GM08714 (cell line): ENCODE measurements around the gene NUDT19.
"Not testable (repeated sequence)": the region's sequence is repeated elsewhere in the genome, so short reads cannot be mapped to it uniquely, and the experiment has no call there.

ENCODE experiments used
- H3K4me3 ChIP-seq: fragments of 200-500 bp; sonication (Bioruptor generic); 2 replicates; pipeline ENCODE4 v1.5.1; 2014; ENCODE audit warnings: mild to moderate bottlenecking, low read length, inconsistent platforms
- ZNF274 ChIP-seq: IDR thresholded peaks from 2 replicates; pipeline ENCODE4 v1.6.1; 2012; ENCODE audit warnings: mild to moderate bottlenecking, low read depth, low read length

Gene NUDT19

DNA sequence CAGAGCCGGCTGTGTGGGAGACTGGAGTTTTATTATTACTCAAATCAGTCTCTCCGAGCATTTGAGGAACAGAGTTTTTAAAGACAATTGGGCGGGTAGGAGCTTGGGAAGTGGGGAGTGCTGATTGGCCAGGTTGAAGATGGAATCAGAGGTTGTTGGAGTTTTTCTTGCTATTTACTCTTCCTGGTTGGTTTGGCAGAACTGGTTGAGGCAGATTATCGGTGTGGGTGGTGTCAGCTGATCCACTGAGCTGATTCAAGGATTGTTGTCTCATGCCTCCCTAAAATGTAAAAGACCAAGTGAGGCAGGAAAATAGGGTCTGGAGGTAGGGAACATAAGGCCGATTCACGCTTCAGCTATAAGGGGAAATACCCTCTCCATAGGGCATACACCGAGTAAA is 26.7 kb downstream of the NUDT19 start:
- TF ChIP-seq ZNF274, result no peak

DNA sequence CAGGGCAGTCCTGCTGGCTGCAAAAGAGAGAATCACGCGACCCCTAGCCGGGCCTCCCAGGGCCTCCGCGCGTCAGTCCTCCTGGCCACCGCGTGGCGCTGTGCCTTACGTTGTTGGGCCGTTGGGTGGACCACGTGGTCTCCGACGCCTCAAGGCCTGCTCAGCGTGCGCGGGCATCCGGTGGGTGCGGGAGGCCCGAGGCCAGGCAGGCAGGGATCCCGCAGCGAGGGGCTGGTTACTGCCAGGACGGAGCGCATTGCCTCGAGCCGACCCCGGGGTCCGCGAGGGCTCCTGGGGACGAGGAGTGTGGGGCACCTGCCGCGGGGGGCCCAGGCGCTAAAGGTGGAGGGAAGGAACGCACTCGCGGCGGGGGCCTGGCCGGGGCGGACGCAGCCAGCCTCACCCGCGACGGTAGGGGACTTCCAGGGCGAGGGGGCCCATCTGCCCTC is 28.0 kb downstream of the NUDT19 start, which contains the start of gene TDRD12:
TDRD12 (plus strand) TSS at position 157 of the 449 bp plus-strand sequence. CDS start 306 bp downstream, outside the sequence.
- TF ChIP-seq ZNF274, result no peak

More for the DNA sequence above, 26.7 kb downstream of the NUDT19 start:
- H3K4me3 ChIP-seq, result no peak overlapping the region

DNA sequence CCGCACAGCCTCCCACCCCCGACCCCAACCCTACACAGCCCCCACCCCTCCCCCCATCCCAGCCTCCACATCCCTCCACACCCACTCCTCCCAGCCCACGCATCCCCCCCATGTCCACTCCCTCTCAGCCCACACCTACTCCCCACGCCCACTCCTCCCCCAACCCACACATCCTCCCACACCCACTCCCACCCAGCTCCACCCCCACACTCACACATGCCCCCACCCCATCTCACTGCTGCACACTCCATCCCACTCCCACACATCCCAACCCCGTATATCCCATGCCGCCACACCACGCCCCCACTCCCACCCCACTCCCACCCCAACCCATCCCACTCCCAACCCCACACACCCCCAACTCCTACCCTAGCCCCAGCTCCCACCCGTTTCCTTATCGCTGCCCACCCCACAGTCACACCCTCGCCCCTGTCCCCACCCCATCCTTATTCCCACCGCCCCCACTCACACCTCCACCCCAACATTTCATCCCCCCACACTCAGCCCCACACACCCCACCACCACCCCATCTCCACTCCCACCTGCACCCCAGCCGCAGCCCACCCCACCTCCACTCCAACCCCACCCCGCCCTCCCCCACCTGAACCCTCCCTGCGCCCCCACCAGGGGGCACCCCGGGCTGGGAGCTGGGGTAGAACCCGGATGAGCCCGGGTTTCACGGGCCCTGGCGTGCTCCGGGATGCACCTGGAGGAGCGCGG is 28.8 kb downstream of the NUDT19 start:
- H3K4me3 ChIP-seq, result peak overlapping the region; percentile 54; the same call in 1 of the 2 replicates
- TF ChIP-seq ZNF274, result no peak

More for the DNA sequence above, 28.0 kb downstream of the NUDT19 start, which contains the start of gene TDRD12:
- peak within 1 kb of the TSS; percentile 74; the same call in 1 of the 2 replicates for H3K4me3 ChIP-seq

DNA sequence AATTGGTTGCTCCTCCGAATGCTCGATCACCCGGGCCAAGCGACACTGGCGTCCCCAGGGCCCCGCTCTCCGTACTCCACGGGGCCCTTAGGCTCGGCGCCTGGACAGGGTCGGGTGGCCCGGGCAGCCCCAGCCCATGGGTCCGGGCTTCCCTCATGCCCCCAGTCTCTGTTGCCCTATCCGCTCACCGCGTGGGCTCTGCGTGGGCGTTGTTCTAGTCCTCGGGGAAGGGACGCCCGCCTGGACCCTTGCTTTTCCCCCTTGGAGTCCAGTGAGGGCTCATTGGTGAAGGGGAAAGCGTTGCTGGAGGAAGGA is 29.3 kb downstream of the NUDT19 start:
- H3K4me3 ChIP-seq, result no peak overlapping the region; the same call in 1 of the 2 replicates
- no peak for TF ChIP-seq ZNF274

DNA sequence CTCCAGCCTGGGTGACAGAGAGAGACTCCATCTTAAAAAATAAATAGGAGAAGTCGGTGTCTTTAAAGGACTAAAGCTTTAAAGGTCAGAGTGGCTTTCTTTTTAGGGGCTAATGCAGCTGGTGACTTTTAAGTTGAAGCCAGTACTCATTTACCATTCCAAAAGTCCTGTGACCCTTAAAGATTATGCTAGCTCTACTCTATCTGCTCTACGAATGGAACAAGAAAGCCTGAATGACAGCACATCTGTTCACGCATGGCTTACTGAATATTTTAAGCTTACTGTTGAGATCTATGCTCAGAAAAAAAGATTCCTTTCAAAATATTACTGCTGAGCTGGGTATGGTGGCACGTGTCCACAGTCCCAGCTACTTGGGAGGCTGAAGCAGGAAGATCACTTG is 44.3 kb downstream of the NUDT19 start:
- TF ChIP-seq ZNF274, result no peak
- no peak overlapping the region for H3K4me3 ChIP-seq

DNA sequence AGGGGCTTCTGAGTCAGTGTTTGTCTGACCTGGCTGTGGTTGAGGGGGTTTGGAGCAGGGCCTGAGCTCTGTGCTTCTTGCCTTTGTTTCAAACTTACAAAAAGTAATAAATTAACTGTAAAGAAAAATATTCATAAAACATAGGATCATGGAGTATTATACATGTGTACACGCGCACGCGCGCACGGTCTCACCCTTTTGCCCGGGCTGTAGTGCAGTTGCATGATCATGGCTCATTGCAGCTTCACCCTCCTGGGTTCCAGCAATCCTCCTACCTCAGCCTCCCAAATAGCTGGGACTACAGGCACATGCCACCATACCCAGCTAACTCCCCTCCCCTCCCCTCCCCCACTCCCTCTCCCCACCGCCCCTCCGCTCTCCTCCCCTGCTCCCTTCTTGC is 51.4 kb downstream of the NUDT19 start:
- no peak overlapping the region for H3K4me3 ChIP-seq
- TF ChIP-seq ZNF274, result no peak

DNA sequence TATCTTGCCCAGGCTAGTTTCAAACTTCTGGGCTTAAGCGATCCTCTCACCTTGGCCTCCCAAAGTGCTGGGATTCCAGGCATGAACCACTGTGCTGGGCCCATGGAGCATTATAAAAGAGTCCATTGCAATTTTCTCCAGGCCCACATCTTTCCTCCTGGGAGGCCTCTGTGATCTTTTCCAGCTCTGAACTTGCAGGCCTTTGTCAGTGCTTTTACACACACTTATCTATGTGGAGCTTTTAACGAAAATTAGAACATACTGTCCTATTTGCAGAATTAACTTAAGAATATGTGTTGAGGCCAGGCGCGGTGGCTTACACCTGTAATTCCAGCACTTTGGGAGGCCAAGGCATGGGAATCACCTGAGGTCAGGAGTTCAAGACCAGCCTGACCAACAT is 51.8 kb downstream of the NUDT19 start:
- no peak for TF ChIP-seq ZNF274
- H3K4me3 ChIP-seq, result no peak overlapping the region

DNA sequence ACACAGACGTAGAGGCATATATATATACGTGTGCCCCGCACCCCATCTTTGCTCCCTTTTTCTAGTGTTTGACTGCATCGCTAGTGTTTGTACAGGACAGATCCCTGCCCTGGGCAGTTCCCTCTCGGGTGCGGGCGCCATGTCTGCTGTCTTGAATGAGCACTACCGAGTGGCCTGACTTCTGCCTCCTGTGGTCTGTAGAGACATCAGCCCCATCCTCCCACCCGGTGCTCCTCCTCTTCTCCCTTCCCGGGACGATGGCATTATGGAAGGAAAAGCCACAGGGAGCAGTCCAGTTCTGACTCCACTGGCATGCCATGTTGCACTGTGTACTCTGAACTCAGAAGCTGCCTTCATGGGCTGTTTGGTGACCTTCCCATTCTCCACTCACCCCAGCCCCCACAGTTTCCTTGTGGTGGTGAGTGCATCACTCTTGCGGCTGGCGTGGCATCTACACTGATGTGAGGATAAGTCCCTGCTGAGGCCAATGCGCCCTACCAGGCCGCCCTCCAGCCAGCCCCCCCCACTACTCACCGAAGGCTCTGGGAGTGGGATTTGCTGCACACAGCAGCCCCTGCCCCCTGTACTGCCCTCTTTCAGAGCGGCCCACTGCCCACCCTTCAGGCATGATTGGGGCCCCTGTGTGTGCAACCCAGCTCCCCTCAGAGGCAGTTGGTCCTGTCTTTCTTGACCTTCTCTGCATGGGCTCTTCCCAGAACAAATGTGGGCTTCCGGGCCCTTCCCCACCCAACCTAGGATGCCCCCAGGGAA is 53.1 kb downstream of the NUDT19 start:
- no peak for TF ChIP-seq ZNF274
- no peak overlapping the region for H3K4me3 ChIP-seq

DNA sequence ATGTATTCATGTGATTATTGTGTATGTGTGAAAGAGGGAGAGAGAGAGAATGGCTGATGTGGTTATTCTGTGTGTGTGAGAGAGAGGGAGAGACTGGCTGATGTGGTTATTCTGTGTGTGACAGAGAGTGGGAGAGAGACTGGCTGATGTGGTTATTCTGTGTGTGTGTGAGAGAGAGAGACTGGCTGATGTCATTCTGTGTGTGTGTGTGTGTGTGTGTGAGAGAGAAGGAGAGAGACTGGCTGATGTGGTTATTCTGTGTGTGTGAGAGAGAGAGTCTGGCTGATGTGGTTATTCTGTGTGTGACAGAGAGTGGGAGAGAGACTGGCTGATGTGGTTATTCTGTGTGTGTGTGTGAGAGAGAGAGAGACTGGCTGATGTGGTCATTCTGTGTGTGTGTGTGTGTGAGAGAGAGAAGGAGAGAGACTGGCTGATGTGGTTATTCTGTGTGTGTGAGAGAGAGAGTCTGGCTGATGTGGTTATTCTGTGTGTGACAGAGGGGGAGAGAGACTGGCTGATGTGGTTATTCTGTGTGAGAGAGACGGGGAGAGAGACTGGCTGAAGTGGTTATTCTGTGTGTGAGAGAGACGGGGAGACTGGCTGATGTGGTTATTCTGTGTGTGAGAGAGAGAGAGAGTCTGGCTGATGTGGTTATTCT is 54.1 kb downstream of the NUDT19 start:
- not testable (repeated sequence) for H3K4me3 ChIP-seq

DNA sequence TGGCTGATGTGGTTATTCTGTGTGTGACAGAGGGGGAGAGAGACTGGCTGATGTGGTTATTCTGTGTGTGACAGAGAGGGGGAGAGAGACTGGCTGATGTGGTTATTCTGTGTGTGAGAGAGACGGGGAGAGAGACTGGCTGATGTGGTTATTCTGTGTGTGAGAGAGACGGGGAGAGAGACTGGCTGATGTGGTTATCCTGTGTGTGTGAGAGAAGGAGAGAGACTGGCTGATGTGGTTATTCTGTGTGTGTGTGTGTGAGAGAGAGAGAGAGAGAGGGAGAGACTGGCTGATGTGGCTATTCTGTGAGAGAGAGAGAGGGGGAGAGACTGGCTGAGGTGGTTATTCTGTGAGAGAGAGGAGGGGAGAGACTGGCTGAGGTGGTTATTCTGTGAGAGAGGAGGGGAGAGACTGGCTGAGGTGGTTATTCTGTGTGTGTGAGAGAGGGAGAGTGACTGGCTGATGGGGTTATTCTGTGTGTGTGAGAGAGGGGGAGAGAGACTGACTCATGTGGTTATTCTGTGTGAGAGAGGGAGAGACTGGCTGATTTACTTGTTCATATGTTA is 55.1 kb downstream of the NUDT19 start:
- H3K4me3 ChIP-seq, result not testable (repeated sequence)

DNA sequence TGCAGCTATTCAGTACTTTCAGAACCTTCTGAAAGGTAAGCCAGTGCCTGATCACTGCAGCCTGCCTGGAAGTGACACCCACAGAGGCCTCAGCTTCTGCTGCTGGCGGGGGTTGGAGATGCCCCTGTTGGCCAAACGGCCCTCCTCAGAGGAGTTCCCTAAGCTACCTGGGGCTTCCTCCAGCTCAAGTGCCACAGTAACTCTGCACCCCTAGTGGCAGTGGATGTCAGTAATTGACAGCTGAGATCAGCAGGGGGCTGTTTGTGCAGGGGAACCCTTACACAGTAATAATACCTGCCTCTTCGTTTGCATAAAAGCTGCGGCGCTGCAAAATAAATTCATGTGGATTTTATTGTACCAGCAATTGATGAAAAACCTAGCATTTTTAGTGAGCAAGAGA is 56.9 kb downstream of the NUDT19 start:
- no peak for TF ChIP-seq ZNF274
- no peak overlapping the region for H3K4me3 ChIP-seq

DNA sequence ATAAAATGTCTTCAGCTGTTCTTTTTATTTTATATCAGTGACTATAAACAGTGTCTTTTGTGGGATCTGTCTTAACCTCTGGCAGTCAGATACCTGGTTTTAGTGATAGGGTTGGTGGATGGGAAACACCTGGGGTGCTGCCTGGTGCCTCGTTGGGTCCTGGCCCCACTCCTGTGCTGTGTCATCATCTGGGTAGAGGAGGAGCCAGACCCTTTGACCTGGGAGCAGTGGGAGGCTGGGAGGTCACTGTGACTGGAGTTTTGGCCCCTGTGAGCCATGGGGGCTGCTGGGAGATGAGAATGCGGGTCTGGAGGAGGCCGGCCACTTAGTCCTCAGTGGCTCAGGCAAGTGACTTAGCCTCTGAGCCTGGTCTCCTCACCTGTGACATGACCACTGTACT is 57.3 kb downstream of the NUDT19 start:
- TF ChIP-seq ZNF274, result no peak
- H3K4me3 ChIP-seq, result no peak overlapping the region

DNA sequence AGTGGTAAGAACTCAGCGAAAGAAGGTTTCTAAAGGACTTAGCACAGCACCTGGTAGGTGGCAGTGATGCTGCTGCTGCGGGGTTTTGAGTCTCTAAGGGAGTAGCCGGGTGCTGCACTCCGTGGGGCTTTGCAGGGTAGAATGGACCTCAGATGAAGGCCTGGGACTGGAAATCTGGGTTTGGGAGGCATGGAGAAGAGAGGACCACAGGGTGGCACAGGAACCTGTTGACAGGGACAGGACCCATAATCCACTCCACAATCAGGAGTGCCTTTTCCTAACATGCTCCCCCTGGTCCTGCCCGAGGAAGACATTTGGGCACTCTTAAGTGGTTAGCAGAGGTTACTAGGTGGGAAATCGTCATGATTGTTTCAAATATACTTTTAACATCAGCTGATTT is 57.7 kb downstream of the NUDT19 start:
- H3K4me3 ChIP-seq, result no peak overlapping the region

DNA sequence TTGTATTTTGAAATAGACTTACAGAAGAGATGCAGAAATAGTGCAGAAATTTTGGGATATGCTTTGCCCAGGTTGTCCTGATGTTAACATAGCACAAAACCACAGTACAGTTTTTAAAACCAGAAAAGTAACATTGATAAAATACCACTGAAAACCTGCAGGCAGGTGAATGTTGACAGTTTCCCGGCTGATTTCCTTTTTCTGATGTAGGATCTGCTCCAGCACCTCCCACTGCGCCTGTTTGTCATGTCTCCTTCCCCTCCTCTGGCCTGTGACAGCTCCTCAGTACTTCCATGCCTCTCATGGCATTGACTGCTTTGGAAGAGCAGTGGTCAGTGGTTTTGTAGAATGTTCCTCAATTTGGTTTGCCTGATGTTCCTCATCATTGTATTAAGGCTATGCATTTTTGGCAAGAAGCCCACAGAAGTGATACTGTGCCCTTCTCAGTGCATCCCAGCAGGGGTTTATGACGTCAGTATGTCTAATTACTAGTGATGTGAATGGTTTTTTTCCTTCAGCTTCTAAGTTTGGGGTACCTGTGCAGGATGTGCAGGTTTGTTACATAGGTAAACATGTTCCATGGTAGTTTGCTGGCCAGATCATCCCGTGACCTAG is 58.9 kb downstream of the NUDT19 start:
- no peak for TF ChIP-seq ZNF274
- no peak overlapping the region for H3K4me3 ChIP-seq

More for the DNA sequence above, 57.7 kb downstream of the NUDT19 start:
- TF ChIP-seq ZNF274, result no peak
